Upper lobe of right lung (tissue), 1 donor: ENCODE results near the gene SPNS3. TPM values are rescaled to one million over a fixed set of nuclear protein-coding genes. Genes with fewer than 3 reads are reported as not detected.
A peak's percentile ranks its signal among the peaks of the same experiment; 100 is the strongest.

Source experiments
- ATAC-seq: fragments of 200-7000 bp; cut with Tn5 transposase; one replicate; pipeline ENCODE4 v1.9.1; 2020; ENCODE audit warnings: mild to moderate bottlenecking, moderate library complexity
- DNase-seq: peaks from one replicate; pipeline ENCODE4 v3.0.0-alpha.2; 2020
- H3K27ac ChIP-seq: fragments of 200-600 bp; one replicate; pipeline ENCODE4 v1.8.0; 2022
- H3K27me3 ChIP-seq: fragments of 200-600 bp; one replicate; pipeline ENCODE4 v1.8.0; 2022; ENCODE audit warnings: mild to moderate bottlenecking
- H3K36me3 ChIP-seq: fragments of 200-600 bp; one replicate; pipeline ENCODE4 v1.8.0; 2022
- H3K4me1 ChIP-seq: fragments of 200-600 bp; one replicate; pipeline ENCODE4 v1.8.0; 2022
- H3K4me3 ChIP-seq: fragments of 200-600 bp; one replicate; pipeline ENCODE4 v1.8.0; 2022; ENCODE audit warnings: mild to moderate bottlenecking
- H3K9me3 ChIP-seq: fragments of 200-600 bp; one replicate; pipeline ENCODE4 v1.8.0; 2022
- CTCF ChIP-seq: fragments of 200-600 bp; IDR thresholded peaks from one replicate; pipeline ENCODE4 v1.8.0; 2022; ENCODE audit warnings: antibody characterized with exemption
- intact Hi-C: fragments of 100-400 bp; cut with DNase I; formaldehyde crosslinking; loops from one replicate; pipeline ENCODE4 v1.11.0; 2022
- total RNA-seq: library from RNA; stranded (reverse); fragmentation: NEBNext Ultra II Directional; extraction: Animal tissue kit (Norgen Biotek cat#: 25700); gene quantifications from one replicate; pipeline ENCODE4 v1.2.1, GENCODE V29; 2021
- donor health status: DM: no; HTN: yes; CAD: no; lungs with severe emphysema.

The SPNS3 gene
- total RNA-seq, 1 donor from 2014 or later = 0.87 TPM

DNA sequence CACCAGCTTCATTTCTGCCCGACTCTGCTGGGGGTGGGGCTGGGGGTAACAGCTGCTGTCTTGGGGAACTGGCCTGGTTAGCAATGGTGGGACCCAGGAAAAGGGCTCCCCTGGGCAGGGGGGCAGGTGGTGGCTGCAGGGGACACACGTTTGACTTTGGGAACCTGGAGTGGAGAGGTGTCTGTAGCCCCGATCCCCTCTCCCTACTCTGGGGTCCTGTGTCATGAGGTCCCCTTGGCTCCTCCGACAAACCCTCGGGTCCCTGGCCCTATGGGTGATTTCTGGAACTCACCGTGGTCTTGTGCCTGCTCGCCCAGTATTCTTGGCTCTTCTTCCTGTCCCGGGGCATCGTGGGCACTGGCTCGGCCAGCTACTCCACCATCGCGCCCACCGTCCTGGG lies 12.0 kb downstream of the SPNS3 start:
- no peaks in the 10 kb centered on the region for H3K36me3 ChIP-seq
- no peak for ATAC-seq
- H3K27ac ChIP-seq = no peak overlapping the region
- H3K4me1 ChIP-seq = peaks cover 10% of the 10 kb centered on the region
- no peak for TF ChIP-seq CTCF
- no peaks in the 10 kb centered on the region for H3K27me3 ChIP-seq
- intact Hi-C loops = no loop called here
- DNase-seq = no peak
- H3K9me3 ChIP-seq = no peaks in the 10 kb centered on the region
- no peak overlapping the region for H3K4me3 ChIP-seq

- Histone ChIP-seq H3K36me3 (no peaks in the 10 kb centered on the region), H3K27me3 (no peaks in the 10 kb centered on the region), H3K9me3 (no peaks in the 10 kb centered on the region), H3K27ac (no peak overlapping the region), H3K4me3 (no peak overlapping the region), H3K4me1 (peaks cover 10% of the 10 kb centered on the region)
- DNase-seq (no peak), ATAC-seq (no peak)
- intact Hi-C loops = no loop called here
- no peak for TF ChIP-seq CTCF
Observed at GRCh38 chr17:4446326-4447071, 12.8 kb downstream of the SPNS3 start.

DNA sequence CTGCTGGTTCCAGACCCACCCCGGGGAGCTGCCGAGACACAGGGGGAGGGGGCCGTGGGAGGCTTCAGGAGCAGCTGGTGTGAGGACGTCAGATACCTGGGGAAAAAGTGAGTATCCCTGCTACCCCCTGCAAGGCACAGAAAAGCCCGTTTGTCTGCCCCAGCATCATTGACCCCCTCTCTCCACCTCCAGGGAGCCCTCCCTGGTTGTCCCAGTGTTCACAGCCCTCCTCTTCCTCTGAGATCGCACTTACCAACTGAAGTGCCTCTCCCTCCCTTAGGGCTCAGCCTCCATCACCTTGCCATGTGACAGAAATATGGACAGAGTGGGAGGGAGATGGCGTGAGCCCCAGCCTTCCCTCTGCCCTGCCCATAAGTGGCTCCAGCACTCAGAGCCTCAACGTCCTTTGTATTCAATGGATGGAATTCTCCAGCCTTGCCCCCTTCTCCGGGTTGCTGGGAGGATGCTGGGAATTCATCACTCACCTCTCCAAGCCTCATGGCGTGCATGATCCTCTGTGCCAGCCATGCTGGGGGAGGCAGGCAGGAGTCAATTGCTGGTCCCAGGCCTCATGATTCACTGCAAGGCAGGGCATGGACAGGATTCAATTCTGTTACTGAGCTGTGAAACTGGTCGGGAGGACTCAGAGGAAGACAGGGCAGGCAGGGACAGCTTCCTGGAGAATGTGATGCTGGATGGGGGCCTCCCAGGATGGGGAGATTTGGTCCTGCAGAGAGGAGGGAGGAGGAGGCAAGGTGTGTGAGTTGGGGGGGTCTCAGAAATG lies 14.6 kb downstream of the SPNS3 start:
- intact Hi-C loops = no loop called here

GRCh38 chr17:4449736-4450135 lies 16.0 kb downstream of the SPNS3 start:
- no peaks in the 10 kb centered on the region for H3K27me3 ChIP-seq
- peak; percentile 86 for ATAC-seq
- no peaks in the 10 kb centered on the region for H3K36me3 ChIP-seq
- DNase-seq = peak; percentile 81
- no peaks in the 10 kb centered on the region for H3K9me3 ChIP-seq
- no peak overlapping the region for H3K27ac ChIP-seq
- no peak overlapping the region for H3K4me3 ChIP-seq
- intact Hi-C loops = no loop called here
- no peak for TF ChIP-seq CTCF
- H3K4me1 ChIP-seq = peaks cover 10% of the 10 kb centered on the region

More for the DNA sequence above, 14.6 kb downstream of the SPNS3 start:
- no peak for TF ChIP-seq CTCF
- Histone ChIP-seq H3K27me3 (no peaks in the 10 kb centered on the region), H3K4me1 (peaks cover 10% of the 10 kb centered on the region), H3K27ac (no peak overlapping the region), H3K9me3 (no peaks in the 10 kb centered on the region), H3K4me3 (no peak overlapping the region), H3K36me3 (no peaks in the 10 kb centered on the region)
- DNase-seq (no peak), ATAC-seq (no peak)

GRCh38 chr17:4450710-4451316 lies 17.1 kb downstream of the SPNS3 start:
- peaks cover 10% of the 10 kb centered on the region for H3K4me1 ChIP-seq
- no peak overlapping the region for H3K4me3 ChIP-seq
- no peak overlapping the region for H3K27ac ChIP-seq
- ATAC-seq = no peak
- TF ChIP-seq CTCF = no peak
- intact Hi-C loops = no loop called here
- H3K36me3 ChIP-seq = no peaks in the 10 kb centered on the region
- H3K27me3 ChIP-seq = no peaks in the 10 kb centered on the region
- H3K9me3 ChIP-seq = no peaks in the 10 kb centered on the region
- no peak for DNase-seq
